Neuronal stem cell (in vitro differentiated cells): ENCODE measurements around the gene ABCC5.

ENCODE experiments used
- DNase-seq: peaks from one replicate; pipeline ENCODE4 v3.0.0-alpha.2; 2013; ENCODE audit warnings: low spot score
- H2AFZ ChIP-seq: one replicate; pipeline ENCODE4 v1.6.1; 2013; ENCODE audit warnings: mild to moderate bottlenecking, low read length, inconsistent platforms
- H2AK5ac ChIP-seq: 2 replicates; pipeline ENCODE4 v1.6.1; 2013; ENCODE audit warnings: low read depth, mild to moderate bottlenecking, inconsistent platforms, low read length, moderate library complexity, mixed read lengths
- H2BK120ac ChIP-seq: 2 replicates; pipeline ENCODE4 v1.6.1; 2013; ENCODE audit warnings: low read depth, mild to moderate bottlenecking, inconsistent platforms, low read length, moderate library complexity, mixed read lengths
- H2BK12ac ChIP-seq: one replicate; pipeline ENCODE4 v1.6.1; 2013; ENCODE audit warnings: low read length, inconsistent platforms
- H2BK15ac ChIP-seq: 2 replicates; pipeline ENCODE4 v1.6.1; 2013; ENCODE audit warnings: mild to moderate bottlenecking, low read length, inconsistent platforms, mixed read lengths
- H2BK5ac ChIP-seq: one replicate; pipeline ENCODE4 v1.6.1; 2013; ENCODE audit warnings: inconsistent platforms, mild to moderate bottlenecking, low read length, moderate library complexity
- H3K14ac ChIP-seq: one replicate; pipeline ENCODE4 v1.6.1; 2013; ENCODE audit warnings: low read length, inconsistent platforms
- H3K18ac ChIP-seq: 2 replicates; pipeline ENCODE4 v1.6.1; 2013; ENCODE audit warnings: low read length, inconsistent platforms
- H3K23ac ChIP-seq: 2 replicates; pipeline ENCODE4 v1.6.1; 2013; ENCODE audit warnings: low read depth, mild to moderate bottlenecking, mixed read lengths, low read length, inconsistent platforms; ENCODE audit not compliant: poor library complexity
- H3K27ac ChIP-seq: replicated peaks from 3 replicates; pipeline ENCODE4 v1.5.1; 2013; ENCODE audit warnings: low read length, inconsistent platforms
- H3K27me3 ChIP-seq, 3 experiments: 2 replicates each; pipeline ENCODE4 v1.6.1; 2013; ENCODE audit warnings: low read length in 3 of 3, mild to moderate bottlenecking in 2 of 3, inconsistent platforms in 1 of 3, low read depth in 1 of 3, mixed read lengths in 1 of 3, moderate library complexity in 1 of 3; ENCODE audit not compliant: control insufficient read depth in 3 of 3, insufficient read depth in 3 of 3
- H3K36me3 ChIP-seq, 2 donors: replicated peaks in 1 of 2; 2 replicates each; pipeline ENCODE4 v1.6.1; 2013; ENCODE audit warnings: low read length in 2 of 2; ENCODE audit not compliant: control insufficient read depth in 2 of 2, insufficient read depth in 2 of 2
- H3K4ac ChIP-seq: 2 replicates; pipeline ENCODE4 v1.6.1; 2013; ENCODE audit warnings: inconsistent platforms, mild to moderate bottlenecking, low read length, moderate library complexity
- H3K4me1 ChIP-seq, 2 donors: 1 replicate in 1 of 2; 2 replicates in 1 of 2; pipeline ENCODE4 v1.6.1; 2013; ENCODE audit warnings: low read length in 2 of 2, low read depth in 1 of 2; ENCODE audit not compliant: control insufficient read depth in 2 of 2, insufficient read depth in 1 of 2
- H3K4me2 ChIP-seq: one replicate; pipeline ENCODE4 v1.6.1; 2013; ENCODE audit warnings: mild to moderate bottlenecking, low read length, inconsistent platforms; ENCODE audit not compliant: insufficient read depth, poor library complexity, severe bottlenecking
- H3K4me3 ChIP-seq, 2 donors: 2 replicates each; pipeline ENCODE4 v1.5.1; 2013; ENCODE audit warnings: low read length in 2 of 2, mild to moderate bottlenecking in 2 of 2, inconsistent platforms in 1 of 2, moderate library complexity in 1 of 2
- H3K79me1 ChIP-seq: one replicate; pipeline ENCODE4 v1.6.1; 2013; ENCODE audit warnings: low read depth, mild to moderate bottlenecking, inconsistent platforms, low read length, moderate library complexity
- H3K9ac ChIP-seq: one replicate; pipeline ENCODE4 v1.6.1; 2013; ENCODE audit warnings: mild to moderate bottlenecking, low read depth, low read length, inconsistent platforms; ENCODE audit not compliant: poor library complexity
- H3K9me3 ChIP-seq, 2 donors: replicated peaks in 1 of 2; 2 replicates each; pipeline versions ENCODE3 to v1.6.1; 2013; ENCODE audit warnings: low read length in 2 of 2, mild to moderate bottlenecking in 2 of 2, inconsistent platforms in 1 of 2, low read depth in 1 of 2, mixed read lengths in 1 of 2, moderate library complexity in 1 of 2; ENCODE audit not compliant: control insufficient read depth in 2 of 2, insufficient read depth in 1 of 2
- H4K8ac ChIP-seq: one replicate; pipeline ENCODE4 v1.6.1; 2013; ENCODE audit warnings: low read depth, mild to moderate bottlenecking, inconsistent platforms, low read length, moderate library complexity
- H4K91ac ChIP-seq: one replicate; pipeline ENCODE4 v1.6.1; 2013; ENCODE audit warnings: low read length, low read depth, mild to moderate bottlenecking, inconsistent platforms; ENCODE audit not compliant: poor library complexity
- WGBS, 2 donors: extraction: QIAGEN DNeasy Blood & Tissue Kit; methylation state at CpG; one replicate each; pipeline ENCODE4 v1.1.7; 2013; ENCODE audit warnings: missing lambda C conversion rate in 2 of 2, mixed read lengths in 1 of 2; ENCODE audit not compliant: insufficient read length in 2 of 2, insufficient replicate concordance in 1 of 2; ENCODE audit errors: extremely low coverage in 2 of 2; 5-methylcytosine and 5-hydroxymethylcytosine counted together

ABCC5 gene

GRCh38 chr3:183962807-183963206 lies 54.9 kb downstream of the ABCC5 start:
- no peak for DNase-seq
- H3K79me1 ChIP-seq: no peaks in the 10 kb centered on the region
- no peak overlapping the region for H2BK5ac ChIP-seq
- no peak overlapping the region for H3K9ac ChIP-seq
- no peak overlapping the region for H3K4me2 ChIP-seq
- no peaks in the 10 kb centered on the region for H3K27me3 ChIP-seq
- H3K36me3 ChIP-seq: peaks cover 24 to 84% of the 10 kb centered on the region in 2 donors
- H3K4me3 ChIP-seq: no peak overlapping the region
- H3K23ac ChIP-seq: no peak overlapping the region
- H2AFZ ChIP-seq: no peak overlapping the region
- H3K9me3 ChIP-seq: no peaks in the 10 kb centered on the region
- no peak overlapping the region for H2AK5ac ChIP-seq
- H3K18ac ChIP-seq: no peak overlapping the region
- no peak overlapping the region for H3K14ac ChIP-seq
- H2BK12ac ChIP-seq: no peak overlapping the region
- no peak overlapping the region for H3K27ac ChIP-seq
- no peaks in the 10 kb centered on the region for H3K4me1 ChIP-seq
- no peak overlapping the region for H4K91ac ChIP-seq
- no peak overlapping the region for H4K8ac ChIP-seq
- no peak overlapping the region for H3K4ac ChIP-seq
- no peak overlapping the region for H2BK15ac ChIP-seq
- H2BK120ac ChIP-seq: no peak overlapping the region
- WGBS, 2 donors: no CpG with 5 or more reads among the region's 3 CpGs

- no peak overlapping the region for H3K14ac ChIP-seq
- no peak overlapping the region for H3K9ac ChIP-seq
- H3K4ac ChIP-seq: no peak overlapping the region
- no peak overlapping the region for H2AK5ac ChIP-seq
- no peak overlapping the region for H3K18ac ChIP-seq
- WGBS, 2 donors: no CpG with 5 or more reads among the region's 4 CpGs
- H2BK5ac ChIP-seq: no peak overlapping the region
- H3K23ac ChIP-seq: no peak overlapping the region
- no peak overlapping the region for H2BK12ac ChIP-seq
- no peaks in the 10 kb centered on the region for H3K9me3 ChIP-seq
- no peak overlapping the region for H2AFZ ChIP-seq
- H3K4me2 ChIP-seq: no peak overlapping the region
- no peak for DNase-seq
- no peak overlapping the region for H4K8ac ChIP-seq
- no peak overlapping the region for H3K4me3 ChIP-seq
- no peaks in the 10 kb centered on the region for H3K79me1 ChIP-seq
- H2BK120ac ChIP-seq: no peak overlapping the region
- H2BK15ac ChIP-seq: no peak overlapping the region
- no peak overlapping the region for H3K27ac ChIP-seq
- no peaks in the 10 kb centered on the region for H3K27me3 ChIP-seq
- no peaks in the 10 kb centered on the region for H3K4me1 ChIP-seq
- H3K36me3 ChIP-seq: peaks cover 23 to 63% of the 10 kb centered on the region in 2 donors
- H4K91ac ChIP-seq: no peak overlapping the region
Measured at GRCh38 chr3:183959214-183959613, 58.5 kb downstream of the ABCC5 start.

- no peak for DNase-seq
- Histone ChIP-seq H2BK12ac (no peak overlapping the region), H3K18ac (no peak overlapping the region), H4K8ac (no peak overlapping the region), H3K9me3 (no peaks in the 10 kb centered on the region), H3K4me3 (no peak overlapping the region), H3K23ac (no peak overlapping the region), H3K79me1 (no peaks in the 10 kb centered on the region), H2BK5ac (no peak overlapping the region), H2AK5ac (no peak overlapping the region), H2BK15ac (no peak overlapping the region), H2BK120ac (no peak overlapping the region), H3K4me2 (no peak overlapping the region), H4K91ac (no peak overlapping the region), H3K14ac (no peak overlapping the region), H3K36me3 (peaks cover 23 to 59% of the 10 kb centered on the region in 2 donors), H3K27ac (no peak overlapping the region), H3K9ac (no peak overlapping the region), H3K27me3 (no peaks in the 10 kb centered on the region), H3K4me1 (no peaks in the 10 kb centered on the region), H3K4ac (no peak overlapping the region), H2AFZ (no peak overlapping the region)
- WGBS, 2 donors: no CpG with 5 or more reads among the region's 4 CpGs
Measured at GRCh38 chr3:183958775-183959174, 58.9 kb downstream of the ABCC5 start.

- Histone ChIP-seq H3K27me3 (no peaks in the 10 kb centered on the region), H2BK15ac (no peak overlapping the region), H2BK5ac (no peak overlapping the region), H4K8ac (no peak overlapping the region), H3K4ac (no peak overlapping the region), H3K4me1 (no peaks in the 10 kb centered on the region), H2AFZ (no peak overlapping the region), H3K23ac (no peak overlapping the region), H3K36me3 (peaks cover 23 to 53% of the 10 kb centered on the region in 2 donors), H3K4me2 (no peak overlapping the region), H3K9ac (no peak overlapping the region), H2BK120ac (no peak overlapping the region), H4K91ac (no peak overlapping the region), H3K18ac (no peak overlapping the region), H2BK12ac (no peak overlapping the region), H3K79me1 (no peaks in the 10 kb centered on the region), H3K9me3 (no peaks in the 10 kb centered on the region), H2AK5ac (no peak overlapping the region), H3K27ac (no peak overlapping the region), H3K14ac (no peak overlapping the region), H3K4me3 (no peak overlapping the region)
- WGBS, 2 donors: no CpG with 5 or more reads among the region's 3 CpGs
- DNase-seq: no peak
Measured at GRCh38 chr3:183958226-183958625, 59.5 kb downstream of the ABCC5 start.
